Colonic mucosa (tissue), 4 donors: ENCODE data around the gene ERVFRD-1. TPM values are rescaled to one million over a fixed set of nuclear protein-coding genes. Genes with fewer than 3 reads are reported as not detected.

Experiments
- DNase-seq: peaks from one replicate; pipeline ENCODE4 v3.0.0-alpha.2; 2020
- H3K27ac ChIP-seq: fragments of 200-600 bp; one replicate; pipeline ENCODE4 v1.8.0; 2021
- H3K27me3 ChIP-seq: fragments of 200-600 bp; one replicate; pipeline ENCODE4 v1.8.0; 2021
- H3K36me3 ChIP-seq: fragments of 200-600 bp; one replicate; pipeline ENCODE4 v1.8.0; 2021
- H3K4me1 ChIP-seq: fragments of 200-600 bp; one replicate; pipeline ENCODE4 v1.8.0; 2021; ENCODE audit warnings: mild to moderate bottlenecking
- H3K4me3 ChIP-seq: fragments of 200-600 bp; one replicate; pipeline ENCODE4 v1.8.0; 2021
- H3K9ac ChIP-seq, 2 donors: one replicate each; pipeline ENCODE4 v1.7.0; 2013; ENCODE audit warnings: control low read depth in 2 of 2, low read depth in 2 of 2, low read length in 2 of 2
- H3K9me3 ChIP-seq: fragments of 200-600 bp; one replicate; pipeline ENCODE4 v1.8.0; 2021
- CTCF ChIP-seq: fragments of 200-600 bp; IDR thresholded peaks from one replicate; pipeline ENCODE4 v1.8.0; 2022; ENCODE audit warnings: antibody characterized with exemption, mild to moderate bottlenecking
- intact Hi-C: fragments of 100-400 bp; cut with DNase I; formaldehyde crosslinking; loops from one replicate; pipeline ENCODE4 v1.14.1; 2022
- total RNA-seq, 2 donors: library from RNA; stranded (reverse); fragmentation: NEBNext Ultra II Directional in 1 of 2; extraction: Animal tissue kit (Norgen Biotek cat#: 25700) in 1 of 2; gene quantifications; one replicate each; pipeline ENCODE4 v1.2.1, GENCODE V29; 2021
- donor health status: healthy.
- donor health status: DM: no; HTN: no; CAD: no.
- donor health status: DM: no; HTN: no; CAD: no.

Gene ERVFRD-1
- under 1 TPM in 1 of 2 donors, not detected in 1; 0.10 TPM for total RNA-seq

- no peak for TF ChIP-seq CTCF
- DNase-seq = no peak
- H3K4me1 ChIP-seq = no peaks in the 10 kb centered on the region
- H3K9me3 ChIP-seq = no peaks in the 10 kb centered on the region
- no peak within 1 kb of the TSS for H3K4me3 ChIP-seq
- H3K27ac ChIP-seq = no peak within 1 kb of the TSS
- no peak within 1 kb of the TSS for H3K9ac ChIP-seq
- intact Hi-C loops = no loop called here
- H3K27me3 ChIP-seq = no peaks in the 10 kb centered on the region
- no peaks in the 10 kb centered on the region for H3K36me3 ChIP-seq
Measured at GRCh38 chr6:11110921-11111768, at the start of gene ERVFRD-1. Gene ERVFRD-1 (minus strand): TSS chr6:11111725. CDS start chr6:11105310, 6,415 bp downstream.

DNA sequence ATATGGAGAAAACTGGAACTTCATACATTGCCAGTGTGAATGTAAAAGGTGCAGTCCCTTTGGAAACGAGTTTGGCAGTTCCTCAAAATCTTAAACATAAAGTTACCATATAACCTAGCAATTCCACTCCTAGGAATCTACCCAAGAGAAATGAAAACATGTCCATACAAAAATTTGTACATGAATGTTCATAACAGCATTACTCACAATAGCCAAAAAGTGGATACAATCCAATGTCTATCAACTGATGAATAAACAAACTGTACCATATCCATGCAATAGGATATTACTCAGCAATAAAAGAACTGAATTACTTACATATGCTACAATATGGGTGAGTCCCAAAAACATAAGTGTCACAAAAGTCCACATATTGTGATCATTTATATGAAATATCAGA is 48.7 kb upstream of the ERVFRD-1 start:
- no peaks in the 10 kb centered on the region for H3K9me3 ChIP-seq
- H3K27ac ChIP-seq = no peak overlapping the region
- H3K36me3 ChIP-seq = no peaks in the 10 kb centered on the region
- intact Hi-C loops = no loop called here
- no peak overlapping the region for H3K9ac ChIP-seq
- no peaks in the 10 kb centered on the region for H3K4me1 ChIP-seq
- no peak for DNase-seq
- H3K27me3 ChIP-seq = no peaks in the 10 kb centered on the region
- H3K4me3 ChIP-seq = no peak overlapping the region
- TF ChIP-seq CTCF = no peak

- TF ChIP-seq CTCF = no peak
- Histone ChIP-seq H3K4me3 (no peak overlapping the region), H3K36me3 (no peaks in the 10 kb centered on the region), H3K27ac (no peak overlapping the region), H3K9ac (no peak overlapping the region), H3K4me1 (no peaks in the 10 kb centered on the region), H3K9me3 (no peaks in the 10 kb centered on the region), H3K27me3 (no peaks in the 10 kb centered on the region)
- no peak for DNase-seq
- intact Hi-C loops = no loop called here
Measured at GRCh38 chr6:11155589-11155988, 44.1 kb upstream of the ERVFRD-1 start.

DNA sequence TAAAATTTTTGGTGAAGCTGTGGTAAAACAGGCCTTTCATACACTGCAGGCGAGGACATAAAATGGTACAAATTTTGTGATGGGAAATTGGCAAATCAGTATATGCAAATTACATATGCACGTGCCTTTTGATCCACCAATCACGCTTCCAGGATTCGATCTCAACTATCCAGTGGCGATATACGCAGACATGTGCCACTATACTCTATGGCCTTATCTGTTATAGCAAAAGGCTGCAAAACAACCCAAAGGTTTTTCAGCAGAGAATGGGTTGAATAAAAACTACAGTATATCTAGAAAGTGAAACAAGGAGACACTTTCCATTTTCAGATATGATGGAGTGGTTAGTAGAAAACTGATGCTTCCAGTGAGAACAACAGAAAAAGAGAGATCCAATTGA is 41.9 kb upstream of the ERVFRD-1 start:
- Histone ChIP-seq H3K36me3 (no peaks in the 10 kb centered on the region), H3K4me1 (no peaks in the 10 kb centered on the region), H3K27me3 (no peaks in the 10 kb centered on the region), H3K9me3 (no peaks in the 10 kb centered on the region), H3K9ac (no peak overlapping the region), H3K27ac (no peak overlapping the region), H3K4me3 (no peak overlapping the region)
- DNase-seq = no peak
- no peak for TF ChIP-seq CTCF
- intact Hi-C loops = no loop called here

DNA sequence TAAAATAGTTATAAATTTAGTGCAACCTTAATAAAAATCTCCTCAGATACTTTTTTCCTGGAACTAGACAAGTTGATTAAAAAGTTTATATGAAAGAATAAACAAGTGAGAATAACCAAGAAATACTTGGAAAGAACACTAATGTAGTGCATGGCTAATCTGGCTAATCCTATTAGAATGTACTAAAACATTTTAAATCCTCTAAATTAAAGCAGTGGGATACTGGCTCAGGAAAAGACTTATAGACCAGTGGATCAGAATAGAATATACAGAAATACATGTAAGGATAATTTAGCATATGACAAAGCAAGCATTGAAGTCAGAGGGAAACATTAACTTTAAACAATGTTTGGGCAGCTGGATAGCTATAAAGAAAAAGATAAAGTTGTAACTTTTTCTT is 41.1 kb upstream of the ERVFRD-1 start:
- intact Hi-C loops = no loop called here
- Histone ChIP-seq H3K9me3 (no peaks in the 10 kb centered on the region), H3K27ac (no peak overlapping the region), H3K4me1 (no peaks in the 10 kb centered on the region), H3K4me3 (no peak overlapping the region), H3K9ac (no peak overlapping the region), H3K36me3 (no peaks in the 10 kb centered on the region), H3K27me3 (no peaks in the 10 kb centered on the region)
- DNase-seq = no peak
- TF ChIP-seq CTCF = no peak
